Trophoblast cell (in vitro differentiated cells and primary cell): ENCODE results near the gene SLC6A1.

ENCODE experiments used
- DNase-seq, 2 donors: peaks; one replicate each; pipeline ENCODE4 v3.0.0-alpha.2; 2016
- H2AFZ ChIP-seq: 2 replicates; pipeline ENCODE4 v1.6.1; 2013; ENCODE audit warnings: low read length, moderate library complexity, mild to moderate bottlenecking; ENCODE audit not compliant: insufficient read depth, poor library complexity
- H2AK5ac ChIP-seq: 2 replicates; pipeline ENCODE4 v1.6.1; 2013; ENCODE audit warnings: mild to moderate bottlenecking, low read length
- H2BK120ac ChIP-seq: 2 replicates; pipeline ENCODE4 v1.6.1; 2013; ENCODE audit warnings: low read length, mild to moderate bottlenecking, moderate library complexity; ENCODE audit not compliant: insufficient read depth, poor library complexity
- H2BK12ac ChIP-seq: 2 replicates; pipeline ENCODE4 v1.6.1; 2013; ENCODE audit warnings: mild to moderate bottlenecking, low read length, moderate library complexity
- H2BK5ac ChIP-seq: 2 replicates; pipeline ENCODE4 v1.6.1; 2013; ENCODE audit warnings: low read length, low read depth, moderate library complexity, mild to moderate bottlenecking; ENCODE audit not compliant: poor library complexity
- H3K14ac ChIP-seq: 2 replicates; pipeline ENCODE4 v1.6.1; 2013; ENCODE audit warnings: mild to moderate bottlenecking, low read length
- H3K18ac ChIP-seq: 2 replicates; pipeline ENCODE4 v1.6.1; 2013; ENCODE audit warnings: mild to moderate bottlenecking, low read length
- H3K23ac ChIP-seq: 2 replicates; pipeline ENCODE4 v1.6.1; 2013; ENCODE audit warnings: low read length
- H3K27ac ChIP-seq: 2 replicates; pipeline ENCODE4 v1.5.1; 2013; ENCODE audit warnings: low read depth, mild to moderate bottlenecking, inconsistent platforms, low read length, moderate library complexity
- H3K27me3 ChIP-seq: 2 replicates; pipeline ENCODE4 v1.6.1; 2013; ENCODE audit warnings: inconsistent platforms, mild to moderate bottlenecking, low read length, moderate library complexity; ENCODE audit not compliant: insufficient read depth
- H3K36me3 ChIP-seq, 2 experiments: 1 replicate in 1 of 2; 2 replicates in 1 of 2; pipeline ENCODE4 v1.6.1; 2013; ENCODE audit warnings: low read length in 2 of 2, mild to moderate bottlenecking in 2 of 2, moderate library complexity in 1 of 2; ENCODE audit not compliant: insufficient read depth in 2 of 2, control insufficient read depth in 1 of 2
- H3K4ac ChIP-seq: 2 replicates; pipeline ENCODE4 v1.6.1; 2013; ENCODE audit warnings: low read depth, mild to moderate bottlenecking, low read length, moderate library complexity
- H3K4me1 ChIP-seq, 2 experiments: 1 replicate in 1 of 2; 2 replicates in 1 of 2; pipeline ENCODE4 v1.6.1; 2013; ENCODE audit warnings: low read length in 2 of 2, mild to moderate bottlenecking in 2 of 2, moderate library complexity in 1 of 2; ENCODE audit not compliant: insufficient read depth in 2 of 2, control insufficient read depth in 1 of 2
- H3K4me2 ChIP-seq: 2 replicates; pipeline ENCODE4 v1.6.1; 2013; ENCODE audit warnings: inconsistent platforms, mild to moderate bottlenecking, low read length, moderate library complexity
- H3K4me3 ChIP-seq: 2 replicates; pipeline ENCODE4 v1.5.1; 2013; ENCODE audit warnings: mild to moderate bottlenecking, low read depth, low read length, inconsistent platforms
- H3K79me1 ChIP-seq: one replicate; pipeline ENCODE4 v1.6.1; 2013; ENCODE audit warnings: low read length
- H3K79me2 ChIP-seq: 2 replicates; pipeline ENCODE4 v1.6.1; 2013; ENCODE audit warnings: low read length, mild to moderate bottlenecking; ENCODE audit not compliant: control insufficient read depth, insufficient read depth, poor library complexity
- H3K9ac ChIP-seq: 2 replicates; pipeline ENCODE4 v1.6.1; 2013; ENCODE audit warnings: mild to moderate bottlenecking, low read length
- H3K9me3 ChIP-seq: 2 replicates; pipeline ENCODE4 v1.6.1; 2013; ENCODE audit warnings: low read depth, mild to moderate bottlenecking, control low read depth, inconsistent platforms, low read length; ENCODE audit not compliant: insufficient read depth
- H4K12ac ChIP-seq: 2 replicates; pipeline ENCODE4 v1.6.1; 2013; ENCODE audit warnings: low read depth, mild to moderate bottlenecking, low read length, moderate library complexity
- H4K8ac ChIP-seq: 2 replicates; pipeline ENCODE4 v1.6.1; 2013; ENCODE audit warnings: low read depth, mild to moderate bottlenecking, low read length, moderate library complexity
- H4K91ac ChIP-seq: one replicate; pipeline ENCODE4 v1.6.1; 2013; ENCODE audit warnings: low read depth, mild to moderate bottlenecking, low read length, moderate library complexity
- WGBS: extraction: QIAGEN DNeasy Blood & Tissue Kit; methylation state at CpG from one replicate; pipeline ENCODE4 v1.1.7; 2013; ENCODE audit warnings: missing lambda C conversion rate; ENCODE audit not compliant: insufficient read length, insufficient coverage; ENCODE audit errors: extremely low coverage; 5-methylcytosine and 5-hydroxymethylcytosine counted together

SLC6A1 gene

DNA sequence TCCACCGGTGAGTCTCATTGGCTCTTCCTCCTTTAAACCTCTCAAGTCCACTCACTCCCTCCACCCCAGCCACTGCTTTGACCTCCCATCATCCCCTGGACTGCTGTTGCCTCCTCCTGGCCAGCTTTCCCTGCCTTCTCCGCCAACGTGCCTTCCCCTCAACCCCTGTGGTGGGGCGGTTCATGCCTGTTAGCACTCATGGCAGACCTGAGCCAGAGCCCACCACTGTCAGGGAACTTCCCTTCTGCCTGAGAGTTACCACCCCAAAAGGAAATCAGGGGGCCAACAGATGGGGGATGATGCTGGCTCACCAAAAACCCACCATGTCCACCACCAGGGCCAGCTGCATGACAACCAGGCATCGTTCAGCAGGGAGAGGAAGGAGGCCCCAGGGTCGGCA lies 44.2 kb upstream of the SLC6A1 start:
- Histone ChIP-seq H3K4me3 (no peak overlapping the region), H3K27ac (no peak overlapping the region), H2BK12ac (no peak overlapping the region), H4K8ac (no peak overlapping the region), H3K4me1 (no peaks in the 10 kb centered on the region), H2AK5ac (no peak overlapping the region), H2BK120ac (no peak overlapping the region), H3K9ac (no peak overlapping the region), H2AFZ (no peak overlapping the region), H3K79me2 (no peaks in the 10 kb centered on the region), H3K36me3 (no peaks in the 10 kb centered on the region), H3K14ac (no peak overlapping the region), H3K9me3 (no peaks in the 10 kb centered on the region), H4K91ac (no peak overlapping the region), H3K4ac (no peak overlapping the region), H3K27me3 (no peaks in the 10 kb centered on the region), H4K12ac (no peak overlapping the region), H3K23ac (no peak overlapping the region), H3K18ac (no peak overlapping the region), H2BK5ac (no peak overlapping the region), H3K79me1 (no peaks in the 10 kb centered on the region), H3K4me2 (no peak overlapping the region)
- DNase-seq: no peak
- no CpG with 5 or more reads among the region's 6 CpGs for WGBS

DNA sequence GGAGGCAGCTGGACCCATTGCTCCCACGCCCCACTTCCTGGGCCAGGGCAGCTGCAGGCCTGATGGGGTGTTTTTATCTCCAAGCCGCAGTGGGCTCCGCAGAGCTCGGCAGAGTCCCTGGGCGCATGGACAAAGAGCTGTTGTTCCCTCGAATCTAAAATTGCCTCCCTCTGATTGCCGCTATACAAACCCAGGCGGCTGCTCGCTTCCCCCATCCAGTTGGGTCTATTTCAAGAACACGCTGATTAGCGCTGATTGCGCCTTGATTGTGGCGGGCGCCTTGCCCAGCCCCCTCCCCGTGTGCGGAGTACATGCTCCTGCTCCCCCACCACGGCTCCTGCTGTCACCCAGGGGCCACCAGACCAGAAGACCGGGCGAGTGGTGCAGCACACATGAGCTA lies 43.4 kb upstream of the SLC6A1 start:
- H4K8ac ChIP-seq: no peak overlapping the region
- H3K27me3 ChIP-seq: no peaks in the 10 kb centered on the region
- H2AFZ ChIP-seq: no peak overlapping the region
- H4K12ac ChIP-seq: no peak overlapping the region
- H3K9me3 ChIP-seq: no peaks in the 10 kb centered on the region
- no peak overlapping the region for H2BK120ac ChIP-seq
- H2AK5ac ChIP-seq: no peak overlapping the region
- H3K4me2 ChIP-seq: no peak overlapping the region
- H4K91ac ChIP-seq: no peak overlapping the region
- no peak overlapping the region for H2BK12ac ChIP-seq
- H3K79me1 ChIP-seq: no peaks in the 10 kb centered on the region
- H2BK5ac ChIP-seq: no peak overlapping the region
- no peak overlapping the region for H3K4ac ChIP-seq
- H3K36me3 ChIP-seq: no peaks in the 10 kb centered on the region
- no peaks in the 10 kb centered on the region for H3K4me1 ChIP-seq
- H3K14ac ChIP-seq: no peak overlapping the region
- no peak overlapping the region for H3K9ac ChIP-seq
- no CpG with 5 or more reads among the region's 19 CpGs for WGBS
- no peaks in the 10 kb centered on the region for H3K79me2 ChIP-seq
- H3K18ac ChIP-seq: no peak overlapping the region
- H3K23ac ChIP-seq: no peak overlapping the region
- no peak for DNase-seq
- no peak overlapping the region for H3K27ac ChIP-seq
- no peak overlapping the region for H3K4me3 ChIP-seq

DNA sequence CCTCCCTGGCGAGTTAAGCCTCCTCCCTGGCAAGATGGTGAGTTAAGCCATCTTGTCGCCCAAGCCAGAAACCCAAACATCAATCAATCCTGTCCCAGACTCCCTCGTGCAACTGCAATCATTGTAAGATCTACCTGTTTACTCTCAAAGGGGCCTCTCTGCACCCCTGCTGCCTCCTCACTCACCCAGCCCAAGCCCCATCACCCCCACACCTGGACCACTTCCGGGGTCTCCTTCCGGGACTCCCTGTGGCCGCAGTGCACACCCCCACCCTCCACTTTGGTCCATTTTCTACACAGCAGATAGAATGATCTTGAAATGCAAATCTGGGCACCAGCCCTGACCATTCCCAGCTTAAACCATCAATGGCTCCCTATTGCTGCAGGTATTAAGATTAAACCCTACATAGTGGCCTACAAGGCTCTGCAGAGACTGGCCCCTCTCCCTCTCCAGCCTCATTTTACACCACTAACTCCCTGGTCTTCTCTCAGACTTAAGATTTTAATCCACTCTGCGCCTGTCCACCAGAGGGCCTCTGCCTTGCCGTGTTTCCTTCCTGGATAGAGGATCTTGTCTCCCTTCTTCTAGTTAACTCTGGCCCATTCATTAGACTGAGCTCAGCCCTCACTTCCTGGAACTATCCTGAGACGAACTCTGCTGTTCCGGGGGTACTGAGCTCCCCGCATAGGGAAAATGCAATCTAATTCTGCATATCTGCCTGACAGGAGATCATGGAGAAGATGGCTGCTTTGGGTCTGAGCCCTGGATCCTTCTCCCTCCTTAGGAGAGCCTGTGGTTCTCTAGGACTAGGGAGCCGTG lies 41.9 kb upstream of the SLC6A1 start:
- no peak overlapping the region for H2AFZ ChIP-seq
- no peaks in the 10 kb centered on the region for H3K79me1 ChIP-seq
- WGBS: no CpG with 5 or more reads among the region's 12 CpGs
- no peak overlapping the region for H3K23ac ChIP-seq
- no peak overlapping the region for H3K18ac ChIP-seq
- H3K9me3 ChIP-seq: no peaks in the 10 kb centered on the region
- H4K12ac ChIP-seq: no peak overlapping the region
- no peak overlapping the region for H3K4ac ChIP-seq
- H3K36me3 ChIP-seq: no peaks in the 10 kb centered on the region
- no peak overlapping the region for H3K27ac ChIP-seq
- H4K8ac ChIP-seq: no peak overlapping the region
- no peak overlapping the region for H3K4me3 ChIP-seq
- H3K9ac ChIP-seq: no peak overlapping the region
- no peak overlapping the region for H2AK5ac ChIP-seq
- H3K14ac ChIP-seq: no peak overlapping the region
- no peak overlapping the region for H2BK12ac ChIP-seq
- no peaks in the 10 kb centered on the region for H3K79me2 ChIP-seq
- no peak overlapping the region for H2BK5ac ChIP-seq
- H3K27me3 ChIP-seq: no peaks in the 10 kb centered on the region
- no peaks in the 10 kb centered on the region for H3K4me1 ChIP-seq
- no peak overlapping the region for H4K91ac ChIP-seq
- H3K4me2 ChIP-seq: no peak overlapping the region
- no peak overlapping the region for H2BK120ac ChIP-seq
- peak in 1 of 2 donors; percentile 68 for DNase-seq

DNA sequence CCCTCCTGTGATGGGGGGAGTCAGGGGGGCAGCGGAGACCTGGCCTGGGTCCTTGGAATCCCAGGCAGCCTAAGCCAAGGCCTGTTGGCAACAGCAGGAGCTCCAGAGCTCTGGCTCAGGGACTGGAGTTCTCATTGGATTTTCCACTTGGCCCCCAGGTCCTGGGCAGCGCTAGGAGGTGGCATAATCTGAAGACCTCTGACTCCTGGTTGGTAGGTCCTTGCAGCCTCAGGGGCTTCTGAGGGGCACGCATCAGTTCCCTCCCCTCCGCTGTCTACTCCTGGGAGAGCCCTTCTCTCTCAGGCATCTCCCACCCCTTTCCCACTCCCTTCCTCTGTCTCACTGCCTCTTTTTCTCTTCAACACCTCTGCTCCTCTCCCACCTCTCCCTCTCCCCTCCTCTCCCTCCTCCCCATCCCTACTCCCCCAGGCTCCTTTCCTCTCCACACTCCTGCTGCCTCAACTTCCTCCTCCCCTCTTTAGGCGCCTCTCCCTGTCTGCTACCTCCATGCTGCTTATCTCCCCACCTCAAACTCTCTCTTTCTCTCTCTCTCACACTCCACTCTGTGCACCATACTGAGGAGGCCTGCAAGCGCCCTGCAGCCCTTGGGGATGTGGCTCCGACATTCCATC lies 41.1 kb upstream of the SLC6A1 start:
- Histone ChIP-seq H4K8ac (no peak overlapping the region), H3K4ac (no peak overlapping the region), H3K27me3 (no peaks in the 10 kb centered on the region), H3K4me1 (no peaks in the 10 kb centered on the region), H3K36me3 (no peaks in the 10 kb centered on the region), H2BK5ac (no peak overlapping the region), H3K27ac (no peak overlapping the region), H2AFZ (no peak overlapping the region), H3K4me3 (no peak overlapping the region), H4K91ac (no peak overlapping the region), H3K9ac (no peak overlapping the region), H2BK120ac (no peak overlapping the region), H3K14ac (no peak overlapping the region), H3K79me2 (no peaks in the 10 kb centered on the region), H2BK12ac (no peak overlapping the region), H3K23ac (no peak overlapping the region), H2AK5ac (no peak overlapping the region), H3K4me2 (no peak overlapping the region), H3K18ac (no peak overlapping the region), H3K9me3 (no peaks in the 10 kb centered on the region), H4K12ac (no peak overlapping the region), H3K79me1 (no peaks in the 10 kb centered on the region)
- no peak for DNase-seq
- no CpG with 5 or more reads among the region's 7 CpGs for WGBS
